ENCODE results near the gene PRR7.

PRR7 gene

GRCh38 chr5:177421062-177421798 is 25.4 kb upstream of the PRR7 start:
- H3K27me3 ChIP-seq (ENCODE audit: insufficient read depth, low read depth): no peaks in the 10 kb centered on the region
- H3K79me2 ChIP-seq (ENCODE audit: insufficient read depth, low read depth): no peaks in the 10 kb centered on the region
- H3K4me1 ChIP-seq (ENCODE audit: low read depth, poor library complexity, severe bottlenecking): peaks cover 8% of the 10 kb centered on the region
- H3K27ac ChIP-seq: no peak overlapping the region
- H3K4me3 ChIP-seq (IDR thresholded peaks at IDR 0.05; ENCODE audit: insufficient read depth, low read depth, low read length): no peak overlapping the region
- H3K4me2 ChIP-seq: no peak overlapping the region
- H3K9ac ChIP-seq: no peak overlapping the region
- no peak for TF ChIP-seq CTCF (conservative IDR thresholded peaks at IDR 0.05; ENCODE audit: low read depth, low read length)
- H3K36me3 ChIP-seq (ENCODE audit: insufficient read depth): no peaks in the 10 kb centered on the region
- H4K20me1 ChIP-seq (ENCODE audit: insufficient read depth): no peaks in the 10 kb centered on the region
- no peak overlapping the region for H2AFZ ChIP-seq (ENCODE audit: low read depth)

- Histone ChIP-seq H3K4me2 (no peak overlapping the region), H3K79me2 (ENCODE audit: insufficient read depth, low read depth) (no peaks in the 10 kb centered on the region), H3K4me1 (ENCODE audit: low read depth, poor library complexity, severe bottlenecking) (peaks cover 22% of the 10 kb centered on the region), H3K4me3 (IDR thresholded peaks at IDR 0.05; ENCODE audit: insufficient read depth, low read depth, low read length) (no peak overlapping the region), H3K27ac (no peak overlapping the region), H2AFZ (ENCODE audit: low read depth) (no peak overlapping the region), H3K9ac (no peak overlapping the region), H3K36me3 (ENCODE audit: insufficient read depth) (no peaks in the 10 kb centered on the region), H3K27me3 (ENCODE audit: insufficient read depth, low read depth) (no peaks in the 10 kb centered on the region), H4K20me1 (ENCODE audit: insufficient read depth) (no peaks in the 10 kb centered on the region)
- no peak for TF ChIP-seq CTCF (conservative IDR thresholded peaks at IDR 0.05; ENCODE audit: low read depth, low read length)
These were observed 22.9 kb upstream of the PRR7 start for GRCh38 chr5:177423671-177424070.

GRCh38 chr5:177425196-177425800 is 21.3 kb upstream of the PRR7 start:
- H3K79me2 ChIP-seq (ENCODE audit: insufficient read depth, low read depth): no peaks in the 10 kb centered on the region

More at GRCh38 chr5:177425196-177425800, 21.3 kb upstream of the PRR7 start:
- H3K27ac ChIP-seq: peak overlapping the region; percentile 33; the same call in 1 of the 2 replicates
- H3K27me3 ChIP-seq (ENCODE audit: insufficient read depth, low read depth): no peaks in the 10 kb centered on the region
- no peaks in the 10 kb centered on the region for H4K20me1 ChIP-seq (ENCODE audit: insufficient read depth)
- peak overlapping the region; percentile 71 for H2AFZ ChIP-seq (ENCODE audit: low read depth)
- H3K4me1 ChIP-seq (ENCODE audit: low read depth, poor library complexity, severe bottlenecking): peaks cover 38% of the 10 kb centered on the region
- H3K36me3 ChIP-seq (ENCODE audit: insufficient read depth): no peaks in the 10 kb centered on the region
- H3K4me2 ChIP-seq: peak overlapping the region; percentile 78
- peak overlapping the region; percentile 18; the same call in 1 of the 2 replicates for H3K9ac ChIP-seq
- H3K4me3 ChIP-seq (IDR thresholded peaks at IDR 0.05; ENCODE audit: insufficient read depth, low read depth, low read length): no peak overlapping the region
- TF ChIP-seq CTCF (conservative IDR thresholded peaks at IDR 0.05; ENCODE audit: low read depth, low read length): no peak

Data from KMS-11 (cell line).